Endothelial cell of umbilical vein (primary cell): ENCODE measurements around the gene ARHGEF26. TPM values are rescaled to one million over a fixed set of nuclear protein-coding genes. Genes with fewer than 3 reads are reported as not detected.

ENCODE experiments used
- BruUV-seq: library from RNA; stranded (reverse); fragments of 400-500 nt; replicated peaks from 2 replicates; lab custom pipeline; 2021; lab: Mats Ljungman, UMichigan
- CTCF ChIA-PET: fragments of 300-600, 350-600 bp; sonication (Branson Sonifier 250); formaldehyde crosslinking; loops from one replicate; lab custom pipeline; 2021; ENCODE audit warnings: antibody characterized with exemption, inconsistent platforms; lab: Charles Lee
- POLR2A ChIA-PET: fragments of 300-600, 350-600 bp; sonication (Branson Sonifier 250); formaldehyde crosslinking; loops from one replicate; lab custom pipeline; 2021; ENCODE audit warnings: antibody characterized with exemption, inconsistent platforms; lab: Charles Lee
- DNase-seq: peaks from one replicate; pipeline ENCODE4 v3.0.0-alpha.2; 2011; ENCODE audit warnings: low read depth, low spot score
- FAIRE-seq: peaks from 2 replicates; lab custom pipeline; 2011; peaks lifted over from hg19 to GRCh38; lab: Jason Lieb, UNC
- H2AFZ ChIP-seq: 2 replicates; pipeline ENCODE4 v1.6.0; 2012; ENCODE audit warnings: low read depth, low read length, control low read depth, inconsistent platforms
- H3K27ac ChIP-seq: 2 replicates; pipeline ENCODE4 v1.5.1; 2011; ENCODE audit warnings: low read depth, mild to moderate bottlenecking, control low read depth, low read length, moderate library complexity; ENCODE audit not compliant: insufficient read depth
- H3K27me3 ChIP-seq, 2 experiments: 2 replicates each; pipeline versions ENCODE4 v1.6.0 to v1.6.1; 2011; ENCODE audit warnings: low read length in 2 of 2, mixed read lengths in 1 of 2; ENCODE audit not compliant: control insufficient read depth in 2 of 2, insufficient read depth in 2 of 2
- H3K36me3 ChIP-seq, 2 experiments: 2 replicates in 1 of 2; 3 replicates in 1 of 2; pipeline ENCODE4 v1.5.1; 2011; ENCODE audit warnings: low read length in 2 of 2, mild to moderate bottlenecking in 1 of 2, moderate library complexity in 1 of 2; ENCODE audit not compliant: control insufficient read depth in 2 of 2, insufficient read depth in 2 of 2; ENCODE audit errors: extremely low read depth in 1 of 2
- H3K4me1 ChIP-seq: 3 replicates; pipeline ENCODE4 v1.5.1; 2011; ENCODE audit warnings: mild to moderate bottlenecking, low read length; ENCODE audit not compliant: control insufficient read depth, insufficient read depth; ENCODE audit errors: extremely low read depth
- H3K4me2 ChIP-seq: 2 replicates; pipeline ENCODE4 v1.6.1; 2011; ENCODE audit warnings: low read length, control low read depth, mixed read lengths; ENCODE audit not compliant: insufficient read depth
- H3K4me3 ChIP-seq, 3 experiments: fragments of 200-600 bp in 1 of 3; sonication (generic), shearing (Covaris generic) in 1 of 3; replicated peaks in 1 of 3; 2 replicates each; pipeline ENCODE4 v1.5.1; 2011 to 2016; ENCODE audit warnings: control low read depth in 3 of 3, low read length in 3 of 3, mild to moderate bottlenecking in 2 of 3, inconsistent platforms in 1 of 3, low read depth in 1 of 3, moderate library complexity in 1 of 3; ENCODE audit not compliant: insufficient read depth in 1 of 3
- H3K79me2 ChIP-seq: 2 replicates; pipeline ENCODE4 v1.6.0; 2012; ENCODE audit warnings: low read length, inconsistent platforms; ENCODE audit not compliant: control insufficient read depth, insufficient read depth
- H3K9ac ChIP-seq: replicated peaks from 2 replicates; pipeline ENCODE3; 2011; ENCODE audit warnings: low read length, control low read depth; ENCODE audit not compliant: insufficient read depth; ENCODE audit errors: extremely low read depth
- H3K9me1 ChIP-seq: replicated peaks from 3 replicates; pipeline ENCODE4 v1.6.0; 2011; ENCODE audit warnings: mild to moderate bottlenecking, low read length; ENCODE audit not compliant: control insufficient read depth, insufficient read depth; ENCODE audit errors: extremely low read depth
- H3K9me3 ChIP-seq: replicated peaks from 2 replicates; pipeline ENCODE4 v1.5.1; 2012; ENCODE audit warnings: low read length, inconsistent platforms; ENCODE audit not compliant: control insufficient read depth, insufficient read depth
- H4K20me1 ChIP-seq: replicated peaks from 2 replicates; pipeline ENCODE3; 2011; ENCODE audit warnings: mild to moderate bottlenecking, low read length; ENCODE audit not compliant: control insufficient read depth, insufficient read depth; ENCODE audit errors: extremely low read depth
- CTCF ChIP-seq, 2 donors: IDR thresholded peaks; 1 replicate in 1 of 2; 2 replicates in 1 of 2; pipeline ENCODE4 v1.5.1; 2011; ENCODE audit warnings: low read length in 2 of 2, mild to moderate bottlenecking in 2 of 2, moderate library complexity in 2 of 2, control low read depth in 1 of 2, inconsistent platforms in 1 of 2, low read depth in 1 of 2; ENCODE audit not compliant: insufficient read depth in 1 of 2; ENCODE audit errors: extremely low read depth in 1 of 2
- EZH2 ChIP-seq: IDR thresholded peaks from 2 replicates; pipeline ENCODE4 v1.6.1; 2012; ENCODE audit warnings: borderline replicate concordance, low read depth, mild to moderate bottlenecking, moderate library complexity, low read length, inconsistent platforms; ENCODE audit not compliant: severe bottlenecking
- FOS ChIP-seq: IDR thresholded peaks from 2 replicates; pipeline ENCODE4 v1.6.1; 2011; ENCODE audit warnings: mild to moderate bottlenecking, low read length, moderate library complexity, borderline replicate concordance; ENCODE audit not compliant: insufficient read depth
- GATA2 ChIP-seq: IDR thresholded peaks from 2 replicates; pipeline ENCODE4 v1.7.0; 2011; ENCODE audit warnings: low read depth, mild to moderate bottlenecking, moderate library complexity, mixed read lengths, low read length; ENCODE audit not compliant: insufficient read length, insufficient read depth
- JUN ChIP-seq: IDR thresholded peaks from 2 replicates; pipeline ENCODE4 v1.6.1; 2011; ENCODE audit warnings: borderline replicate concordance, low read depth; ENCODE audit not compliant: insufficient read length, insufficient read depth
- POLR2A ChIP-seq: IDR thresholded peaks from 2 replicates; pipeline ENCODE4 v1.6.1; 2012; ENCODE audit warnings: low read depth, mild to moderate bottlenecking, control low read depth, low read length
- POLR2AphosphoS5 ChIP-seq: IDR thresholded peaks from 2 replicates; pipeline ENCODE4 v1.6.1; 2012; ENCODE audit warnings: low read depth, mild to moderate bottlenecking, control low read depth, low read length, moderate library complexity; ENCODE audit not compliant: insufficient read depth
- dilution Hi-C: fragments of 300-500 bp; cut with MboI; formaldehyde crosslinking; loops from one replicate; pipeline ENCODE4 v1.15.0; 2019; ENCODE audit warnings: low sequenced_read_pairs; ENCODE audit not compliant: extremely low pct_ligation_motif_present
- intact Hi-C: fragments of 100-400 bp; cut with micrococcal nuclease; formaldehyde crosslinking; loops from one replicate; pipeline ENCODE4 v1.10.0; 2022
- polyA plus RNA-seq, 4 experiments: library from polyadenylated mRNA; depleted of rRNA in 3 of 4; stranded (reverse) in 3 of 4; unstranded in 1 of 4; fragments of >200 nt; gene quantifications; 2 replicates each; pipeline versions ENCODE4 v1.2.1 to v1.2.3, GENCODE V29; 2011 to 2012; ENCODE audit warnings: missing spikeins in 1 of 4
- total RNA-seq: library from RNA; stranded (reverse); gene quantifications from 2 replicates; pipeline ENCODE4 v1.2.3, GENCODE V29; 2021

Gene ARHGEF26
- total and polyA plus RNA-seq, 2 donors (not counting 3 experiments of a cell fraction or from before 2014, with no cell fraction given): 0.57 to 2.9 TPM

GRCh38 chr3:154274348-154274747 is 153.2 kb downstream of the ARHGEF26 start:
- TF ChIP-seq FOS: no peak
- no peak for TF ChIP-seq GATA2
- TF ChIP-seq POLR2A: no peak
- no peak for TF ChIP-seq EZH2
- no peak for TF ChIP-seq POLR2AphosphoS5
- TF ChIP-seq JUN: no peak
- FAIRE-seq: no peak

GRCh38 chr3:154275292-154275691 is 154.1 kb downstream of the ARHGEF26 start:
- no peak overlapping the region for H3K4me3 ChIP-seq
- no peaks in the 10 kb centered on the region for H4K20me1 ChIP-seq
- no peaks in the 10 kb centered on the region for H3K4me1 ChIP-seq
- DNase-seq: no peak
- H3K79me2 ChIP-seq: no peaks in the 10 kb centered on the region
- H3K27me3 ChIP-seq: no peaks in the 10 kb centered on the region
- H2AFZ ChIP-seq: no peak overlapping the region
- H3K27ac ChIP-seq: no peak overlapping the region
- dilution Hi-C loops (no loop called here), intact Hi-C loops (no loop called here)
- CTCF ChIA-PET: interaction anchor here (1.3 kb wide), 1 partner anchor 30 kb away, joined by 3 read pairs; no protein-coding TSS in a partner anchor
- H3K9me1 ChIP-seq: no peaks in the 10 kb centered on the region
- TF ChIP-seq CTCF (IDR thresholded peaks at IDR 0.05; ENCODE audit: extremely low read depth in 1 of 2, insufficient read depth in 1 of 2, low read depth in 1 of 2, low read length in 2 of 2) (no peak), FOS (no peak), JUN (no peak), EZH2 (no peak)
- H3K9ac ChIP-seq: no peak overlapping the region
- H3K36me3 ChIP-seq: peaks cover 7 to 14% of the 10 kb centered on the region in 2 experiments
- POLR2A ChIA-PET: no interaction called here
- no peak for FAIRE-seq
- H3K4me2 ChIP-seq: no peak overlapping the region
- no peaks in the 10 kb centered on the region for H3K9me3 ChIP-seq
- BruUV-seq: no TSS peak

More at GRCh38 chr3:154274348-154274747, 153.2 kb downstream of the ARHGEF26 start:
- Histone ChIP-seq H3K4me3 (no peak overlapping the region), H3K79me2 (no peaks in the 10 kb centered on the region), H3K36me3 (peaks cover 7 to 14% of the 10 kb centered on the region in 2 experiments), H2AFZ (no peak overlapping the region), H3K9me3 (no peaks in the 10 kb centered on the region), H3K4me1 (no peaks in the 10 kb centered on the region), H3K9me1 (no peaks in the 10 kb centered on the region), H3K27me3 (no peaks in the 10 kb centered on the region), H3K9ac (no peak overlapping the region), H3K27ac (no peak overlapping the region), H3K4me2 (no peak overlapping the region), H4K20me1 (no peaks in the 10 kb centered on the region)
- CTCF ChIA-PET: interaction anchor here (1.0 to 1.3 kb wide), 2 partner anchors 21 to 31 kb away, joined by 3 read pairs; no protein-coding TSS in a partner anchor
- intact Hi-C loops: no loop called here
- DNase-seq: no peak
- dilution Hi-C loops: no loop called here
- no TSS peak for BruUV-seq
- POLR2A ChIA-PET: no interaction called here
